Stimulated activated memory B cell treated with anti-CD40 and anti-IgM and Interleukin-4, amounts not matched to agents 10 μg/mL and 1 μg/mL and 100 μg/mL, for 72 hours (primary cell): ENCODE data around the gene KRT17.

Experiments used
- ATAC-seq: fragments of 150-1000 bp; cut with Tn5 transposase; 2 replicates; pipeline ENCODE4 v1.10.0; 2021
- H3K27ac Mint-ChIP-seq: one replicate; pipeline ENCODE4 v1.8.0; 2022; ENCODE audit warnings: mild to moderate bottlenecking, mixed read lengths
- H3K27me3 Mint-ChIP-seq: one replicate; pipeline ENCODE4 v1.8.0; 2022; ENCODE audit warnings: mixed read lengths
- H3K36me3 Mint-ChIP-seq: one replicate; pipeline ENCODE4 v1.8.0; 2022; ENCODE audit warnings: mixed read lengths
- H3K4me1 Mint-ChIP-seq: one replicate; pipeline ENCODE4 v1.8.0; 2022; ENCODE audit warnings: mixed read lengths
- H3K4me3 Mint-ChIP-seq: one replicate; pipeline ENCODE4 v1.8.0; 2022; ENCODE audit warnings: mild to moderate bottlenecking, moderate library complexity, mixed read lengths
- H3K9me3 Mint-ChIP-seq: one replicate; pipeline ENCODE4 v1.8.0; 2022; ENCODE audit warnings: mixed read lengths

The KRT17 gene

DNA sequence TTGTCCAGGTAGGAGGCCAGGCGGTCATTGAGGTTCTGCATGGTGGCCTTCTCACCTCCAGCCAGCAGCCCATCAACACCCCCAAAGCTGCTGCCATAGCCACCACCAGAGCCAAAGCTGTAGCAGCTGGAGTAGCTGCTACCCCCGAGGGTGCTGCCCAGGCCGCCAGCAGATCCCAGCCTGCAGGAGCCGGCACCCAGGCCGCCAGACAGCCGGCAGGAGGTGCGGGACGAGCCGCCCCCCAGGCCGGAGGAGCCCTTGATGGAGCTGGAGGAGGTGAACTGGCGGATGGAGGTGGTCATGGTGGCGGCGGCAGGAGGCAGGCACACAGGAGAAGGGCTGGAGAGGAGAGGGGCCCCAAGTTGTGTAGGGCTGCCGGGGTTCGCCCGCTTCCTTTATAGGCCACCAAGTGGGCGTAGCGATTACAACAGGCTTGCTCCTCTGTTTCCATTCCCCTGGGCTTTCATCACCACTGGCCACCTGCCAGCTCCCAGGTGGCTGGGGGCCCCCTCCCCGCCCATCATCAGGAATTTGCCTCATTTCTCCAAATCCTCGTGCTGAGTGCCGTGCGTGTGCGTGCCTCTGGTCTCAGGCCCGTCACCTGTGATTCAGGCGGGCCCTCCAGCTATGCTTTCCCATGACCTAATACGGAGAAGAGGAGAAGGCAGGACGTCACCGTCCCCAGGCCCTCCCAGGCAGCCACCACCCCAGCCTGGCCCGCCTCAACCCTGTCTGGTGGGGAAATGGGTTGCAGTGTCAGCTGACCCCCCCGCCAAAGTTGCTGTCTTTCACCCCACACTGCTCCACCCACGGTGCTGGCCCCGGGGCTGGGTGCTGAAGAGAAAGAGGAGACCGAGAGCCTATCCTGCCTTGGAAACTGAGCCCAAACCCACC is at the start of gene KRT17:
KRT17 (minus strand) TSS at position 368 of the 894 bp plus-strand sequence; CDS start at position 302, 66 bp downstream.
- ATAC-seq = no peak
- Mint-ChIP-seq H3K9me3 (no peaks in the 10 kb centered on the region), H3K4me3 (no peak within 1 kb of the TSS), H3K27me3 (peaks cover 76% of the 10 kb centered on the region), H3K36me3 (no peaks in the 10 kb centered on the region), H3K4me1 (no peaks in the 10 kb centered on the region), H3K27ac (no peak within 1 kb of the TSS)

DNA sequence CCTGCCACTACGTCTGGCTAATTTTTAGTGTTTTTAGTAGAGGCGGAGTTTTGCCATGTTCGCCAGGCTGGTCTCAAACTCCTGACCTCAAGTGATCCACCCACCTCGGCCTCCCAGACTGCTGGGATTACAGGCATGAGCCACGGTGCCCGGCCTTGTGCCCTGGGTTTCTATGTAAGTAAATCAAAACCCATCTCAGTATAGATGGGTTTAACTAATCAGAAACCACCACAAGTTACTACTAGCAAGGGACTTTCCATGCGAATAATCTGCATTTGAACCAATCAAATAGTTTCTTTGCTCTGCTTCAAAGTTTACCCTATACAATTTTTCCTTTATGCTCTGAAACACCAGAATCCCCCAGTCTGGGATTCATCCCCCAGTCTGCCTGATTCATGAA is 47.8 kb upstream of the KRT17 start:
- no peak overlapping the region for H3K4me3 Mint-ChIP-seq
- H3K36me3 Mint-ChIP-seq = no peaks in the 10 kb centered on the region
- ATAC-seq = no peak
- peak overlapping the region; percentile 30 for H3K27ac Mint-ChIP-seq
- no peaks in the 10 kb centered on the region for H3K27me3 Mint-ChIP-seq
- H3K4me1 Mint-ChIP-seq = peaks cover 45% of the 10 kb centered on the region
- H3K9me3 Mint-ChIP-seq = no peaks in the 10 kb centered on the region

DNA sequence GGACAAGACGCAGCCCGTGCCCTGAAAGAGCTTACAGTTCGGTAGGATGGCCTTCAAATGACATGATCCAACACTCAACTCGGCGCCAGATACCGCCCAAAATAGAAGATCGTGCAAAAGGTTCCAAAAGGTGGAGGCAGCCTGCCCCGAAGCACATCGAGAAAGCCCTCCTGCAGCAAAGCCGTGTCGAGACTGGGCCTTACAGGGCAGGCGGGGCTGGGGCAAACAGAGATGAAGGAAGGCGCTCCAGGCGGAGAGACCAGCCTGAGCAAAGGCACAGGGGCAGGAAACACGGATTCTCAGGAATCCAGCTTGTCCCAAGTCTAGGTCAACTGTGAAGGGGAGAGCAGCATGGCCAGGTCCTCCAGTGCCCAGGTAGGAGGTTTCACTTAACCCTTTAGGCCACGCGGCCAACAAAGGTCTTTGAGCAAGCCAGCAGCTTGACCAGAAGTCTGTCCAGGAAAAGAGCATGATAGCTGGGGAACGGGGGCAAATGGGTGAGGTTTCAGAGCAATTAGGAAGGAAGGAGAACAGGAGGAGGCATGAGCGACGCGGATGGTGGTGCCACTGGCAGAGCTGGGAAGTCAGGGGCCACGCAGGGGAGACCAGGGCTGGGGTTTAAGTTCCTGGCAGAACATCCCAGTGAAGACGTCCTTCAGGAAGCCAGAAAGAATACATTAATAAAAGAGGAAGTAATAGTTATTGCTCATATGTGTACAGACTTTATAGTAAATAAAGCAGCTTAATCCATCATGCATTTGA is 43.1 kb upstream of the KRT17 start:
- H3K27ac Mint-ChIP-seq = peak overlapping the region; percentile 89
- ATAC-seq = no peak
- peaks cover 57% of the 10 kb centered on the region for H3K4me1 Mint-ChIP-seq
- no peaks in the 10 kb centered on the region for H3K36me3 Mint-ChIP-seq
- H3K27me3 Mint-ChIP-seq = no peaks in the 10 kb centered on the region
- no peaks in the 10 kb centered on the region for H3K9me3 Mint-ChIP-seq
- H3K4me3 Mint-ChIP-seq = peak overlapping the region; percentile 81

DNA sequence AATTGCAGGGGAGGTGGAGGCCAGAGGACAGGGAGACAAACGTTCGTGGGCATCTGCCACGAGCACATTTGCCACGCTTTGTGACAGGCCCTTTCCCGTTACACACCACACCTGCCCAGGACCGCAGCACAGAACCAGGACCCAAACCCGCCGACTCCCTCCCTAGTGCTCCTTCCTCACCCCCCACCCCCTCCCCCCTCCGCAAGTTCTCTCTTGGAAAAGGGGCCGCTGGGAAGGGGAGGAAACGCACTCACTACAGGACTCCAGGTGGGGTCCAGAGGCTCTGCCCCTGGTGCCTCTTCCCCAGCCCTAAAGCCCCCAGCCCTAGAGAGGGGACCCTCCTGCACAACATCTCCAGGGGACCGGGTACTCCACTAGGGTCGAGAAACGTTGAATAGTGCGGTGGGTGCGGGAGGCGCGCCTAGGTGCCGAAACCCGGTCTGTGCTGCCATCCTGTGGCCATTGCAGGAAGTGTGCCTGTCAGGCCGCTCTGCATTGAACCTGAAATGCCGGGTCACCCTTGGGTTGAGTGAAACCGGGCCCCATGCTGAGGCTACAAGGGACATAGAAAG is 42.4 kb upstream of the KRT17 start:
- Mint-ChIP-seq H3K4me1 (peaks cover 58% of the 10 kb centered on the region), H3K9me3 (no peaks in the 10 kb centered on the region), H3K27me3 (no peaks in the 10 kb centered on the region), H3K27ac (peak overlapping the region; percentile 89), H3K4me3 (peak overlapping the region; percentile 81), H3K36me3 (no peaks in the 10 kb centered on the region)
- ATAC-seq = peak; percentile 76

DNA sequence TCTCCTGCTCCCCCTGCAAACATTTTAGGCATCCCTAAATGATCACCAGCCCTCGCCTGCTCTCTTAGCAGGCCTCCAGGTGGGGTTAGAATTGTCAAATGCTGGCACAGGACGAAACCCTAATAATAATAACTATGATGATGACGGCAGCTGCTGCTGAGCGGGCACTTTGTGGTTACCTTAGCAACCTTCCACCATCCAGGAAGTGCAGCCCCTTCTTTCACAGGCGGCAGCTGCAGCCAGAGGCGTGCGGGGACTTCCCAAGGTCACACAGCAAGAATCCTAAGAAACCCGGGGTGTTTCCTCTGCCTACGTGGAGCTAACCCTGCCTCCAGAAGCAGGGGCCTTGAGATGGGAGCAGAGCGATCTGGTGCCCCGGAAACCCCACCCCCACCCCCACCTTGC is 41.9 kb upstream of the KRT17 start:
- Mint-ChIP-seq H3K36me3 (no peaks in the 10 kb centered on the region), H3K4me1 (peaks cover 58% of the 10 kb centered on the region), H3K27me3 (no peaks in the 10 kb centered on the region), H3K27ac (peak overlapping the region; percentile 89), H3K9me3 (no peaks in the 10 kb centered on the region), H3K4me3 (peak overlapping the region; percentile 81)
- ATAC-seq = peak; percentile 83

DNA sequence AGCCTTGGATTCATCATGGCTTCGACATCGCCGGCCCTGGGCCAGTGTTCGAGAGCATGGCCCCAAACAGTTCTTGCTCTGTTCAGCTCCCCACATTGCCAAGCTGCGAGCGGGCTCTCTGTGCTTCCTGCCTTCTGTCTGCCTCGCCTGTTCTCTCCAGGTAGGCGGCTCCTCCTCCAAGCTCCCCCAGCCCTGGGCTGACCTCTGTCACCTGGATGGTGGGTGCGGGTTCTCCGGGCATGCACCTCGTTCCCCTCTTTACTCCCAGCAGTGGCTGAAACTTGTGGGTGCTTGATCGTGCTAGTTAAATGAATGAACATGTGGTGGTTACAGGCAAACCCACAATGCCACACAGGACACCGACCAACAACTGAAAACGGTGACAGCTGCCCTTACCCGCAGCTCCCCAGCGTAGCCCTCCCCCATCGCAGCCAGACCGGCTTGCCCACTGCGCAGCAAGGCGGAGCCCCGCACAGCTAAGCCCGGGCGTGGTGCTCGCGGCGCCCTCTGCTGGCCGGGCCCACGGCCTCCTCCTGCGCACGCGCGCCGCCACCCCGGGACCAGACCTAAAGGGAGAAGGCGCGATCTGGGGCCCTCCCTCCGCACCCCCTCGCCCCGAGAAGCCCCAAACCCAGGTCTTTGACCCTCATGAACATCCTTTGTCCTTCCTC is 41.3 kb upstream of the KRT17 start:
- Mint-ChIP-seq H3K27ac (peak overlapping the region; percentile 89), H3K36me3 (no peaks in the 10 kb centered on the region), H3K4me3 (peak overlapping the region; percentile 81), H3K4me1 (peaks cover 58% of the 10 kb centered on the region), H3K27me3 (no peaks in the 10 kb centered on the region), H3K9me3 (no peaks in the 10 kb centered on the region)
- ATAC-seq = peak; percentile 93

DNA sequence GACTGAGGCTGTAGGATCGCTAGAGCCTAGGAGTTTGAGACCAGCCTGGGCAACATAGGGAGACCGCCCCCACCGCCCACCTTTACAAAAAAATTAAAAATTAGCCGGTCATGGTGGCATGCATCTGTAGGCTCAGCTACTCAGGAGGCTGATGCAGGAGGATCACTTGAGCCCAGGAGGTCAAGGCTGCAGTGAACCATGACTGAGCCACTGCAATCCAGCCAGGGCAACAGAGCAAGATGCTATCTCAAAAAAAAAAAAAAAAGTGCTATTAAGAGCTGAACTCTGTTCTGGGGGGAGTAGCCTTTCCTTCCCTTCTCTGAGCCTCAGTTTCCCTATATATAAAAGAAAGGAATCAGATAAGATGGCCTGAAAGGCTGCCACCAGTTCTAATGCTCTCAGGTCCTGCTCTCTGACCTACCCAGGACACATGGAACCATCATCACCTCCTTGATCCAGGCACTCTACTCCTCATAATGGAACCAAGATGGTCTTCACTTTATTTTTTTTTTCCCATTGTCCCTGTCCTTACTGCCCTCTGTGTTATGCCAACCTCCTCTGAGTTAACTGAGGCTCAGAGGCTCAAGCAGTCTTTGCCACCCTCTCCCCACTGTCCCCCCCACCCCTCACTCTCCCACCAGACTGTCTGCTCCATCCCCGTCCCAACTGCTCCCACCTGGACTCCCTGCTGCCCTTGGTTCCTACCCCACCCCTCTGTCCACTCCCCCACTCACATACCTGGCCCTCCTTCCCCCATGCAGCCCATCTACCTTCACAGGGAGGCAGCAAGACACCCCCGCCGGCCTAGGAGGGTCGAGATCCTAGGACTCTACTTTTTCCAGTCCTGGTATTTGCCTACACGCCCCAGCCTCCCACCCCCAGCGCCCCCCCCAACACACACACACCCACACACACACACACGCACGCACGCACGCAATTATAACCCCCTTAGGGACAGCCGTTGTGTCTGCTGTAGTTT is 40.5 kb upstream of the KRT17 start:
- no peak for ATAC-seq
- no peaks in the 10 kb centered on the region for H3K36me3 Mint-ChIP-seq
- H3K9me3 Mint-ChIP-seq = no peaks in the 10 kb centered on the region
- H3K4me3 Mint-ChIP-seq = peak overlapping the region; percentile 81
- H3K27ac Mint-ChIP-seq = peak overlapping the region; percentile 89
- peaks cover 53% of the 10 kb centered on the region for H3K4me1 Mint-ChIP-seq
- H3K27me3 Mint-ChIP-seq = no peaks in the 10 kb centered on the region

DNA sequence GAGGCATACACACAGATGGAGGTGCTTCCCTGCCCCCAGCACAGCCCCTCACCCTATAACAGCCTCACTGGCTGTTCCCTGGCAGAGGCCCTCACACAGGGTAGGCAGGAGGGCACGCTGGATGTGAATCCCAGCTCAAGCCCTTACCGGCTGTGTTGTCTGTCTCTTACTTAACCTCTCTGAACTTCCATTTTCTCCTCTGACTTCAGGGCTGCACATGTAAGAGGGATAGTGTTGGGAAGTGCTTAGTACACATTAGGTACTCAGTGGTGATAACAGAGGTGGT is 39.7 kb upstream of the KRT17 start:
- peaks cover 45% of the 10 kb centered on the region for H3K4me1 Mint-ChIP-seq
- H3K9me3 Mint-ChIP-seq = no peaks in the 10 kb centered on the region
- no peaks in the 10 kb centered on the region for H3K36me3 Mint-ChIP-seq
- no peak overlapping the region for H3K4me3 Mint-ChIP-seq
- ATAC-seq = no peak
- H3K27me3 Mint-ChIP-seq = no peaks in the 10 kb centered on the region
- no peak overlapping the region for H3K27ac Mint-ChIP-seq

DNA sequence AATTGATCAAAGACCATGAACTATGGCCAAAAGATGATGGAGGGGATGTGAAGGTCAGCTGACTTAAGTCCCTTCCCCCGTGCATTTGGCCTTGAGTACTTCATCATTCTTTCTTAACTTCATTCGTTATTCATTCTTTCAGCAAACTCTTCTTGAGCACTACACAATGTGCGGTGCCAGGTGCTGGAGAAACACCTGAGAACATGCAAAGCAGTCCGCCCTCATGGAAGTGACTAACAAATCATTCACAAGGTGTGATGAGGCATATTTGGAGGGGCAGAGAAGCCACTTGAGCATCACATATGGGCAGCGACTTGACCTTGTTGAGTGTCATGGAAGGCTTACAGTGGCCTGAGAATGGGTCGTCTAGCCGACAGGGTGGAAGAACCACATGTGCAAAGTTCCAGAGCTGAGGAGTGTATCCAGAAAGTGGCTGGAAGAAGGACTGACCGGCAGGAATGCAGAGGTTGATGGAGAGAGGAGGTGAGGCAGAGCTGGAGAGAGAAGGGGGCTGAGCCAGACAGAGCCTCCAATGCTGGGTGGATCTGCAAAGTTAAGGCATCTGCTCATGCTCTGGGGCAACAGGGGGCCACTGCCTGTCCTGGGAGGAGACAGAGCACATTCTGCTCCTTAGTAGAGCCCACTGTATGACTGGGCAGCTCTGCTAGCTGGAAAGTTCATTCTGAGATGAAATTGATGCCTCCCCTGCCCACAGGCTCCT is 39.2 kb upstream of the KRT17 start:
- H3K27me3 Mint-ChIP-seq = no peaks in the 10 kb centered on the region
- no peaks in the 10 kb centered on the region for H3K9me3 Mint-ChIP-seq
- peaks cover 44% of the 10 kb centered on the region for H3K4me1 Mint-ChIP-seq
- no peak overlapping the region for H3K4me3 Mint-ChIP-seq
- ATAC-seq = no peak
- H3K36me3 Mint-ChIP-seq = no peaks in the 10 kb centered on the region
- no peak overlapping the region for H3K27ac Mint-ChIP-seq

DNA sequence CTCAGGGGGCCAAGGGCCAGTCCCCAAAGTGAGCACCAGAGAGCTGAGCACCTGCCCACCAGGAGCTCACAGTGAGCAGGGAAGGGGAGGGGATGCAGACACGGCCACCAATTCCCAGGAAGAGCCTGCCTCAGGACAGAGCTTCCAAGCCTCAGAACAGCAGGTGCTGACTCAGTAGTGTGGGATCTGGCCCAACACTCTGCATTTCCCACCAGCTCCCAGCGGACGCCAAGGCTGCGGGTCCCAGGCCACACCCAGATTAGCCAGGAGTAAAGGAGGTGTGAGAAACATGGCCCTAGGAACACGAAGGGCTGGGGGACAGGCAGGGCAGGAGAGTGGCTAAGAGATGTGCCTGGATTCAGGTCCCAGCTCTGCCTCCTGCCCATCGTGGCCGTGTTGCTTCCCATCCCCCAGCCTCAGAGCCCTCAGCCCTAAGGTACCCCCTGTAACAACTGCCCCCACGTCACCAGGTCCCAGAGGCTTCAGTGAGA is 35.9 kb upstream of the KRT17 start:
- Mint-ChIP-seq H3K36me3 (no peaks in the 10 kb centered on the region), H3K27ac (no peak overlapping the region), H3K4me1 (peaks cover 14% of the 10 kb centered on the region), H3K27me3 (peaks cover 18% of the 10 kb centered on the region), H3K4me3 (no peak overlapping the region), H3K9me3 (no peaks in the 10 kb centered on the region)
- no peak for ATAC-seq

DNA sequence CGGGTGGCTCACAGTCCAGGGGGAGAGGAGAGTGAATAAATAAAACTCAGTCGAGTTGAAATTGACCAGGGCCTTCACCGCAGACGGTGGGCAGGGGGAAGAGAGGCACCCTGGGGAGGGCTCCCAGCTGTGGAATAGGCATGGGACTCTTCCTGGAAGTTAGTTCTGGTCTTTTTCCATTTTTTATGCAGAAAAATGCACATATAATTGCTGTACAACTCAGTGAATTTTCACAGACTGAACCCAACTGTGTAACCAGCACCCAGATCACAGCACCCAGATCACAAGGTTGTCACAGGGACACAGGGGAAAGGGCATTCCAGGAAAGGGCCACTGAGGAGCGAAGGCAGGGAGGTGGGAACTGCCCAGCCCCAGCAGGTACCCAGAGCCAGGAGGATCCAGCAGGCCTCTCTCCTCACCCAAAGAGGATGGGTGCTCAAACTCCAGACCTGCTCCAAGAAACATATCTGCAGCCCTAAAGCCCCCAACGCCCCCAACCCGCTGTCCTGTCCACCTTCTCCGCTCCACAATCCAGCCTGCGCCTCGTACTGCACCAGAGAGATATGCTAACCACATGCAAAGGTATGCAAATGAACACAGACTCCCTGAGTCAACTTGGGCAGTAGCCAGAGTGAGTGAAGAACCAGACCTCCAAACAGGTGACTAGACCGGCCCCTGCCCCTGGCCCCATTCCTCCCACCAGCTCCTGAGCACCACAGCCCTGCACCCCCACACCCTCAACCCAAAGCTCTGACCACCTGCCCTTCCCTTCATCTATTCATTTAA is 35.2 kb upstream of the KRT17 start:
- Mint-ChIP-seq H3K4me3 (no peak overlapping the region), H3K9me3 (no peaks in the 10 kb centered on the region), H3K27ac (no peak overlapping the region), H3K27me3 (peaks cover 18% of the 10 kb centered on the region), H3K4me1 (peaks cover 9% of the 10 kb centered on the region), H3K36me3 (no peaks in the 10 kb centered on the region)
- ATAC-seq = no peak

DNA sequence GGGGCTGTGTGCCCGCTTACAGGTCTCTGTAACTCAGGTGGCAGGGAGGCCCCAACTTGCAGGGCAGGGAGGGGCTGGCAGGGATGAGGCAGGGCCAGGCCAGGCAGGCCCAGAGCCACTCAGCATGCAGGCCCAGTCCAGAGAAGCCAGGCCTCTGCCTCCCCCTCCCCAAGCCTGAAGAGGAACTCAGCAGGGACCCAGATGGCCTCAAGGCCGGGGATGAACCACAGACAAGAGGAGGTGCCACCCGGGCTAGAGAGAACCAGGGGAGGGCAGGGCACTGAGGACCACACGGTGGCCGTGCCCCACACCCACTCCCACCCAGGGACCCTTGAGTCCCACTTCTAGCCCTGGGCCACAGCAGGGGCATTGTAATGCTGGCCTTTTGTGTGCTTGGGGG is 34.5 kb upstream of the KRT17 start:
- H3K4me1 Mint-ChIP-seq = peaks cover 9% of the 10 kb centered on the region
- H3K27ac Mint-ChIP-seq = no peak overlapping the region
- H3K4me3 Mint-ChIP-seq = no peak overlapping the region
- H3K36me3 Mint-ChIP-seq = no peaks in the 10 kb centered on the region
- no peak for ATAC-seq
- no peaks in the 10 kb centered on the region for H3K9me3 Mint-ChIP-seq
- H3K27me3 Mint-ChIP-seq = peaks cover 18% of the 10 kb centered on the region

DNA sequence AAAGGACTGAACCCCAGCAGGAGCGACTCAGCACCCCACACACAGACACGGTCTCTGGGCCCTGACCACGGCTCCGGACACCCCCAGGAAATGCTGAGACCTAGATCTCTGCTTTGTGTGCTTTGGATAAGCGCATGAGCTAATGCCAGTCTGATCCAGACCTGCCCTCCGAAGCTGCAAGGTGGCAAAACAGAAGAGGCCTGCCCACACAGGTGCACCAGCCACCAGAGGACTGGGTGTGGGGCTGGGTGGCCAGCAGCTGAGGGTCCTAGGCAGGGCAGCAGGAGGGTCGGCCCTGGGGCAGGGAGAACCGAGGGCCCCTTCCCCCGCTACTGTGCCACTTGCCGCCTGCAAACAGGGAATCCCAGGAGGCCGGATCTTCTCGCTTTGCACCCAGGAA is 33.6 kb upstream of the KRT17 start:
- H3K9me3 Mint-ChIP-seq = no peaks in the 10 kb centered on the region
- H3K36me3 Mint-ChIP-seq = no peaks in the 10 kb centered on the region
- H3K27ac Mint-ChIP-seq = no peak overlapping the region
- no peak for ATAC-seq
- H3K4me3 Mint-ChIP-seq = no peak overlapping the region
- H3K27me3 Mint-ChIP-seq = peaks cover 18% of the 10 kb centered on the region
- H3K4me1 Mint-ChIP-seq = peaks cover 6% of the 10 kb centered on the region
